Measurements from ENCODE around the gene ARMC5.
"Not testable (repeated sequence)": the region's sequence is repeated elsewhere in the genome, so short reads cannot be mapped to it uniquely, and the experiment has no call there.

ARMC5 gene

DNA sequence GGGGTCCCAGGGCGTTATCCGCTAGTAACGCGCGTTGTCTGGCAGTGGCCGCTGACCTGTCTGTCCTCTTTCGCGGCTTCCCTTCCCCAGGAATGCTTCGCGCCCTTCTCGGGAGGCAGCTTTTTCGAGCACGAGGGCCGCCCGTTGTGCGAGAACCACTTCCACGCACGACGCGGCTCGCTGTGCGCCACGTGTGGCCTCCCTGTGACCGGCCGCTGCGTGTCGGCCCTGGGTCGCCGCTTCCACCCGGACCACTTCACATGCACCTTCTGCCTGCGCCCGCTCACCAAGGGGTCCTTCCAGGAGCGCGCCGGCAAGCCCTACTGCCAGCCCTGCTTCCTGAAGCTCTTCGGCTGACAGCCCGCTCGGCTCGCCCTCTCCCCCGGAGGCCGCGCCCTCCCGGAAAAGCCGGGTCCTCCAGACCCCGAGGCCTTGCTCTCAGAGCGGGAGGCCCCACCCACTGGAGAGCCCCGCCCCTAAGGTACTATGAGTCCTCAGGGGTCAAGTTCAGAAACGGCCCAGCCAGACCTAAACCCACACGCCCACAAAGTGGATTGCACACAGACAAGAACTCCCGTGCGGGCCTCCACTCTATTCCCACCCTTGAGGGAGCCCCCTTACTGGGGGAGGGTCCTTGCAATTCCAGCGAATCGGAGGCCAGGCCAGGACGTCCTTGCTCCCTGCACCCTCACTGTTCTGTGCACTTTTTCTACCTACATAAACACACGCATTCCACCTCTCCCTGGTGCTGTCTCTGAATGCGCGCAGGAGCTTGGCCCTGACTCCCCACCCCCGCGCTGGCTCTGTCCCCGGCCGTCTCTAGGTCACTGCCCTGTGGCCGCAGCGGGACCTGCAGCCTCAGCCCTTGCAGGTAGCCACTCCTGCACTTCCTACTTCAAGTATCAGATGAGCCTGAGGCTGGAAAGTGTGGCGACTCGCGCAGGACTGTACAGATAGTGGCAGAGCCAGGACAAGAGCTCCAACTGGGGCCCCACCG, 18.2 kb downstream of the ARMC5 start:
- DNase-seq (ENCODE audit: low read depth): no peak

DNA sequence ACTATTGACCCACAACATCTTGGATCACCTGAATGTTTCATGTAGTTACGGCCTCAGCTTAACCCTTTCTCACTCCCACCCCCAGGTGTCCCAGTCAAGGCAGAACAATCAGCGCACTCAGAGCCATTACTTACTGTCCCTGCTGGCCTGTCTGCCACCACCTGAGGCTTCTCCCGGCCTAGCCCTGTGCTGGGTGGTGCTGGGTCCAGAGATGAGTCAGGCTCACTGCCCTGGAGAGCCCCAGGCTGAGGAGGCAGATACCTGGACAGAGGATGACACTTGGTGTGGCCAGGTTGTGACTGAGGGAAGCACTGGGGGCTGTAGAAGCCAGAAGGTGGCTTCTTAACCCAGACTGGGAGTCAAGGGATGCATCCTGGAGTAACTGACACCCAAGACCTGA, 19.7 kb downstream of the ARMC5 start:
- DNase-seq (ENCODE audit: low read depth): no peak

DNA sequence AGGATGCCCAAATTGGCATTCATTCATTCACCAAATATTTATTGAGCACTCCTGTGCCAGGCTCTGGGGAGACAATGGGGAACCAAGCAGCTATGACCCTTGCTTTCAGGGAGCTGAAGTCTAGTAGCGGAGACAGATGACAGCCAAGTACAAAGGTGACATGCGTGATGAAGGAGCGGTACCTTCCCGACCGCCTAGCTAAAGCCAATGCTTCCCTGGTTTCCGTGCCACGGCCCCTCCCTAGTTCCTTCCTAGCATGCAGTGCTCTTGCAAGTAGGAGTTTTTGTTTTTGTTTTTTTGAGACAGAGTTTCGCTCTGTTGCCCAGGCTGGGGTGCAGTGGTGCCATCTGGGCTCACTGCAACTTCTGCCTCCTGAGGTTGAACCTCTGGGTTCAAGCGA, 20.4 kb downstream of the ARMC5 start:
- no peak for DNase-seq (ENCODE audit: low read depth)

DNA sequence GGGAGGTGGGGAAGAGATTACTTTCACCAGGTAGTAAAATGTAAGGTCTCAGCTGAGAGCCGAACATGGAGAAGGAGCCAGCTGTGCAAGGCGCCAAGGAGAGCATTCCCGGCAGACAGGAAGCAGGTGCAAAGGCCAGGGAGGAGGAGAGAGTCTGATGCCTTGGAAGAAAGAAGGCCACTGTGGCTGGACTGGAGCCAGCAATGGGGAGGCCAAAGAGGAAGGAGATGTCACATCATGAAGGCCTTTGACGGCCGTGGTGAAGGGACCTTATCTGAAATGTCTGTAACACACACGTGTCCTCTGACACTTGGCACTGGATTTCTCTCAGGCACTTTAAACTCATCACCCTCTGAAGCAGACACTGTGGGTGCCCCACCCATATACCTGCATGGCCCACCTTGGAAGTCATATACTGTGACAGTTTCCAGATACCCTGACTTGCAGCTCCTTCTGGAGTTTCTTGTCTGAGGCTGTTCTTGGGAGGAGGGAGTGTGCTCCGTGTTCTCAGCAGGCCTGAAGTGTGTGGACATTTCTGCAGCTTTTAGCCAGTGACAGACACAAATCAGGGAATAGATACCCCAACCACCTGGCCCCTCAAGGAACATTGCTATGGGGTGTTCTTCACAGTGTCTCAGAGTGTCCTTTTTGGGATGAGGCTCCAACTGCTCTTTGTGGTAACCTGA, 21.7 kb downstream of the ARMC5 start:
- no peak for DNase-seq (ENCODE audit: low read depth)

DNA sequence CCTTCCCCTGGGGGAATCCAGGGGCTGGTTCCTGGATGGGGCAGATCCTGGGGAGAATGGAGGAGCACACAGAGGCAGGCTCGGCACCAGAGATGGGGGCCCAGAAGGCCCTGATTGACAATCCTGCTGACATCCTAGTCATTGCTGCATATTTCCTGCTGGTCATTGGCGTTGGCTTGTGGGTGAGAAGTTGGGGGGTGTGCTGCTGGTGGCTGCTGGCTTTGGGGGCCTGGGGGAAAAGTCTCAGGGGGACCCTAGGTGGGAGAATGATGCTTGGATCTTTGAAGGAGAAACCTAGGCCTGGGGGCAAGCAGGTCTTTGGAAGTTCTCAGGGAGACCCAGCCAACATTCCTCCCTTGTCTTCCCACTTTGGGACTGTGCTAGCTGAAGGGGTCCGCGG, 23.8 kb downstream of the ARMC5 start, which contains the start of gene SLC5A2:
Gene SLC5A2, plus strand, starts transcription at position 43 of the 400 bp plus-strand sequence. Its CDS starts 14 bp downstream, at position 57.
- DNase-seq (ENCODE audit: low read depth): no peak

DNA sequence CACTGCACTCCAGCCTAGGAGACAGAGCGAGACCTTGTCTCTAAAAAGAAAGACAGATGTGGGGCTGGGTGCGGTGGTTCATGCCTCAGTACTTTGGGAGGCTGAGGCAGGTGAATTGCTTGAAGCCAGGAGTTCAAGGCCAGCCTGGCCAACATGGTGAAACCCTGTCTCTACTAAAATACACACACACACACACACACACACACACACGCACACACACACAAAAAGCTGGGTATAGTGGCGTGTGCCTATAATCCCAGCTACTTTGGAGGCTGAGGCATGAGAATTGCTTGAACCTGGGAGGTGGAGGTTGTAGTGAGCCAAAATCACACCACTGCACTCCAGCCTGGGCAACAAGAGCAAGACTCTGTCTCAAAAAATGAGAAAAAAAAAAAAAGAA, 24.7 kb downstream of the ARMC5 start:
- DNase-seq (ENCODE audit: low read depth): not testable (repeated sequence)

DNA sequence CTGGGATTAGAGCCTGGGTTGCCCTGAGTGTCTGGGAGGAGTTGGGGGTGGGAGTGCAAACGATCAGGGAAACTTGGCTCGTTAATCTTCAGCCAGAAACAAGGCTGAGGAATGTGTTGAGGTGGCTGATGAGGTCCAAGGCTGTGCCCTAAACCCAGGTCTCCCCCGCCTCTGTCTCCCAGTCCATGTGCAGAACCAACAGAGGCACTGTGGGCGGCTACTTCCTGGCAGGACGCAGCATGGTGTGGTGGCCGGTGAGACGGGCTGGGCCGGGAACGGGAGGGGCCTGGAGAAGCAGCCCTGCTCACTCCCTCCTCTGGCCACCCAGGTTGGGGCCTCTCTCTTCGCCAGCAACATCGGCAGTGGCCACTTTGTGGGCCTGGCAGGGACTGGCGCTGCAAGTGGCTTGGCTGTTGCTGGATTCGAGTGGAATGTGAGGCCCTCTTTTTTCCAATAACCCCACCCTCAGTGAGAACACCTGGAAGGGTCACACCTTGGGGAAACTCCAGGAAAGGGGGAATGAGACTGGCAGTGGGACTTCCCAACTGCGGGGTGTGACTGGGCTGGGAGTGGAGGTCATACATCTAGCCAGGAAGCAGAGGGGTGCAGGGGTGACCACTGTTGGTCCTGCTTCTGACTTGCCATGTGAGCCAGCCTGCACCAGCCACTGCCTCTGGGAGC, 25.3 kb downstream of the ARMC5 start:
- DNase-seq (ENCODE audit: low read depth): no peak

DNA sequence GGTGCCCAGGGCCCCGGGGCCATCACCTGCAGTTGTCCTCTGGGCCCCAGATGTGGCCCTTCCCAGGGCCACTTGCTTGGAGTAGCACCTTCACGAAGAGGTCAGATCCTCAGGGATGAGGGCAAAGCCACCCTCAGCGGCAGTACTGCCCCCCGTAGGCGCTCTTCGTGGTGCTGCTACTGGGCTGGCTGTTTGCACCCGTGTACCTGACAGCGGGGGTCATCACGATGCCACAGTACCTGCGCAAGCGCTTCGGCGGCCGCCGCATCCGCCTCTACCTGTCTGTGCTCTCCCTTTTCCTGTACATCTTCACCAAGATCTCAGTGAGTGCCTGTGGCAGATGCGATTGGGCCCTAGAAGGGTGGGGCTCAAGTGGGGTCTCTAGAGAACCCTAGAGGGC, 26.3 kb downstream of the ARMC5 start:
- DNase-seq (ENCODE audit: low read depth): no peak

DNA sequence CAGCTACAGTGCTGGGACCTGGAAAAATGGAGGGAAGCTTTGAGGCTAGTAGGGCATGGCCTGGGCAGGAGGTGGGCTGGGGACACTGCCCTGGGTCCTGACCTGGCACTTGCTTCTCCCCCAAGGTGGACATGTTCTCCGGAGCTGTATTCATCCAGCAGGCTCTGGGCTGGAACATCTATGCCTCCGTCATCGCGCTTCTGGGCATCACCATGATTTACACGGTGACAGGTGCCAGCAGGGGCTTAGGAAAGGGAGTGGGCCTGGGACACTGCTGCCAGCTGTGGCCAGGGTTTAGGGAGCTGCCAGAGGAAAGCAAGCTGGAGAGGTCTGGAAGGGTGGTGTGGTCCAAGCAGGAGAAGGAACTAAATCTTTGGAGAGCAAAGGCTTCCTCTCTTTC, 26.7 kb downstream of the ARMC5 start:
- DNase-seq (ENCODE audit: low read depth): no peak

DNA sequence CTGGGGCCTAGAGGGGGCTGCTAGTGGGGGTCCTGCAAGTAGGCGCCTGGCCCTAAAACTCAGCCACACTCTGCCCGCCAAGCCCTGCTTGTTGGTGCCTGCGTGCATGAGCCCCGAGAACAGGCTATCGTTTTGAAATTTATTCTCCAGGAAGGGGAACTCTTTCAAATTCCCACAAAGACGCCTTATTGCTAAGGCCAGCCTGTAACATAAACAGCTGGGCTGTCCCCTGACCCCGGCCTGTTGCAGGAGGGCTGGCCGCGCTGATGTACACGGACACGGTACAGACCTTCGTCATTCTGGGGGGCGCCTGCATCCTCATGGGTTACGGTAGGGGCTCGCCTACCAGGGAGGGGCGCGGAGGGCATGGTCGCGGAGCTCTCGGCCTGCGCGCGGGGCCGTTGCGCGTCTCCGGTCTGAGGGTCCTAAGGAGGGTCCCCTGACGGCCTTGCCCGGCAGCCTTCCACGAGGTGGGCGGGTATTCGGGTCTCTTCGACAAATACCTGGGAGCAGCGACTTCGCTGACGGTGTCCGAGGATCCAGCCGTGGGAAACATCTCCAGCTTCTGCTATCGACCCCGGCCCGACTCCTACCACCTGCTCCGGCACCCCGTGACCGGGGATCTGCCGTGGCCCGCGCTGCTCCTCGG, 27.9 kb downstream of the ARMC5 start:
- DNase-seq (ENCODE audit: low read depth): no peak

DNA sequence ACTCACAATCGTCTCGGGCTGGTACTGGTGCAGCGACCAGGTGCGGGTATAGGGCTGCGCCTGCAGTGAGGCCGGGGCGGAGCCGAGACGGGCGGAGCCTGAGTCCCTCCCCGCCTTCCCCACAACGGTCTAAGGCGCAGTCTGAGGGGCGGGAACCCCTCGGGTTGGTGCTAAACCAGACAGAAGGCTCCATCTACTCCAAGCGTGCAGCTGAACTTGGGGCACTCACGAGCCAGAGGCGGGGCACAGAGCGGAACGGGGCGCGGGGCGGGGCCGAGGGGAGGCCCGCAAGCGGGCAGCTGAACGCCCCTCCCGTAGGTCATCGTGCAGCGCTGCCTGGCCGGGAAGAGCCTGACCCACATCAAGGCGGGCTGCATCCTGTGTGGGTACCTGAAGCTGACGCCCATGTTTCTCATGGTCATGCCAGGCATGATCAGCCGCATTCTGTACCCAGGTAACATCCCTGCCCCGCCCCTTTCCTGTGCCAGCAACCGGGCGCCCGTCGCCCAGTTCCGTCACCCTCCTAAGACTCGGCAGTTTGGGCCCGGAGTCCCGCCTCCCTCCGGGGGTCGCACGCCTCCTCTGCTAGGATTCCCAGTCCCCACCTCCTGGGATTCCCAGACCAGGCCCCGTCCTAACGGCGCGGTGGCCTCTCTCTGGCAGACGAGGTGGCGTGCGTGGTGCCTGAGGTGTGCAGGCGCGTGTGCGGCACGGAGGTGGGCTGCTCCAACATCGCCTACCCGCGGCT, 28.6 kb downstream of the ARMC5 start:
- peak; percentile 71 for DNase-seq (ENCODE audit: low read depth)

DNA sequence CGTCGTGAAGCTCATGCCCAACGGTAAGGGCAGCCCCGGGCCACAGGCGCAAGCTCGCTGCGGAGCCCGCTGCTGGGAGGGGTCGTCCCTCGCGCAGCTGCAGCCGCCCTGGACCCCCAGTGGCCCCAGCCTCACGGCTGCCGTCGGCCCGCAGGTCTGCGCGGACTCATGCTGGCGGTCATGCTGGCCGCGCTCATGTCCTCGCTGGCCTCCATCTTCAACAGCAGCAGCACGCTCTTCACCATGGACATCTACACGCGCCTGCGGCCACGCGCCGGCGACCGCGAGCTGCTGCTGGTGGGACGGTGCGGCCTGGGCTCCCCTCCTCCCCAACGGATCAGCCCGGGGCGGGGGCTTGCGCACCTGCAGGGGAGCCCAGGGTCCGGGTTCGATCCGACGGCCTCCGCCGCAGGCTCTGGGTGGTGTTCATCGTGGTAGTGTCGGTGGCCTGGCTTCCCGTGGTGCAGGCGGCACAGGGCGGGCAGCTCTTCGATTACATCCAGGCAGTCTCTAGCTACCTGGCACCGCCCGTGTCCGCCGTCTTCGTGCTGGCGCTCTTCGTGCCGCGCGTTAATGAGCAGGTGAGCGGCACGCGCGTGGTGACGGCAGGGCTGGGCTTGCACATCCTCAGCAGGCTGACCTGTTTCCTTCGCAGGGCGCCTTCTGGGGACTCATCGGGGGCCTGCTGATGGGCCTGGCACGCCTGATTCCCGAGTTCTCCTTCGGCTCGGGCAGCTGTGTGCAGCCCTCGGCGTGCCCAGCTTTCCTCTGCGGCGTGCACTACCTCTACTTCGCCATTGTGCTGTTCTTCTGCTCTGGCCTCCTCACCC, 29.4 kb downstream of the ARMC5 start:
- DNase-seq (ENCODE audit: low read depth): no peak

DNA sequence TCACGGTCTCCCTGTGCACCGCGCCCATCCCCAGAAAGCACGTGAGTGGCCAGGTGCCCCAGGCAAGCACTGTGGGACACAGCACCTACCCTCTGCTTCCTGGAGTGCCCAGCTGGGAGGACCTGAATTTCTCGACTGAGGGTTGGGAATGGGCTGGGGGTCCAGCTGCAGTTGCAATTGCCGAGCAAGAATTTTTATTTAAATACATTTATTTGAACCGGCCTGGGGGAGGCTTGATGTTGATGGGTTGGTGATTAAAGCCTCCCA, 29.9 kb downstream of the ARMC5 start:
- DNase-seq (ENCODE audit: low read depth): no peak

DNA sequence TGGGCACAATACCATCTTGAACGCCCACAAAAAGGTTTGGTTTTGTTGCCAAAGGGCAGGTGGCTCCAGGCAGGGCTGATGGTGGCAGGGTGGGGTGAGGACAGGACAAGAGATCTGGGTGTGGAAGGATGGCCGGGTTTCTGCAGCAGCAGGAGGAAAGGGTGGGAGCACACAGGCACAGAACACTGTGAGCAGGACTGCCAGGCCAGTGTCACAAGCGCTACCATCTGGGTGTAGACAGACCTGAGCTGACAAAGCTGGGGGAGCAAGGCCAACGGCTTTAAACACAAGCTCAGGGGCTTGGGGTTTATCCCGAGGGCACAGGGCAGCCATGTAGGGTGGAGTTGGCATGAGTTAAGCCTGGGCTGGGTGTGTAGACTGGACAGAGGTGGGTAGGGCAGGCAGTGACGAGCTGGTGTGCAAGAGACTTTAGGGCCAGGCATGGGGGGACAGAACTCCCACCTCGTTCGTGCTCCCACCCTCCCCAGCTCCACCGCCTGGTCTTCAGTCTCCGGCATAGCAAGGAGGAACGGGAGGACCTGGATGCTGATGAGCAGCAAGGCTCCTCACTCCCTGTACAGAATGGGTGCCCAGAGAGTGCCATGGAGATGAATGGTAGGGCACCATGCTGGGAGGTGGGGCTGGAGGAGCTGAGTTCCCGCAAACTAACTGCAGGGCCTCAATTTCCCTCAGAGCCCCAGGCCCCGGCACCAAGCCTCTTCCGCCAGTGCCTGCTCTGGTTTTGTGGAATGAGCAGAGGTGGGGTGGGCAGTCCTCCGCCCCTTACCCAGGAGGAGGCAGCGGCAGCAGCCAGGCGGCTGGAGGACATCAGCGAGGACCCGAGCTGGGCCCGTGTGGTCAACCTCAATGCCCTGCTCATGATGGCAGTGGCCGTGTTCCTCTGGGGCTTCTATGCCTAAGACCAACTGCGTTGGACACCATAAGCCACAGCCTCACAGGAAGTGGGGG, 30.6 kb downstream of the ARMC5 start:
- DNase-seq (ENCODE audit: low read depth): no peak

DNA sequence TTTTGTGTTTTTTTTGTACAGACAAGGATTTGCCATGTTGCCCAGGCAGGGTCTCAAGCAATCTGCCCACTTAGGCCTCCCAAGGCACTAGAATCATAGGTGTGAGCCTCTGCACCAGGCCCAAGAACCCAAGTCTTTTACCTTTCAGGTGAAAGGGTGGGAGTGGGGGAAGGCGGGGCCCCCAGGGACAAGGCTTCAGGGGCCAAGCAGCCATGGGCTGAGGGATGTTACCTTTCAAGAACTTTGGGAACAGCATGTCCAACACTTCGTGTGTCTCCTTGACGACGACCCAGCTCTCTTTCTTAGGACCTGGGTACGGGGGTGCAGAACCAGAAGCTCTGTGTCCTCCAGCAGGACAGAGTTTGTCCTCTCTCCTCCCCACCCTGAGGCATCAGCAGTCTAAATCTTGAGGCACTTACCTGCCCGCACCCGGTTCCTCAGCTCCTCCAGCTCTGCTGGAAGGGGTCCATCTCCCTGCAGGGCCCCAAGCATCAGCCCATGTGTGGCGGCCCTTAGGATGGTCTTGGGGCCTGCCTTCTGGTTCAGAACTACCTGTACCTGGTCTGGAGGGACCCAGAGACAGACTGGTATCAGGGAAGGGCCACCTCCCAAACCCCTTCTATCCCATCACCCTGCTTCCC, 32.6 kb downstream of the ARMC5 start:
- DNase-seq (ENCODE audit: low read depth): no peak

DNA sequence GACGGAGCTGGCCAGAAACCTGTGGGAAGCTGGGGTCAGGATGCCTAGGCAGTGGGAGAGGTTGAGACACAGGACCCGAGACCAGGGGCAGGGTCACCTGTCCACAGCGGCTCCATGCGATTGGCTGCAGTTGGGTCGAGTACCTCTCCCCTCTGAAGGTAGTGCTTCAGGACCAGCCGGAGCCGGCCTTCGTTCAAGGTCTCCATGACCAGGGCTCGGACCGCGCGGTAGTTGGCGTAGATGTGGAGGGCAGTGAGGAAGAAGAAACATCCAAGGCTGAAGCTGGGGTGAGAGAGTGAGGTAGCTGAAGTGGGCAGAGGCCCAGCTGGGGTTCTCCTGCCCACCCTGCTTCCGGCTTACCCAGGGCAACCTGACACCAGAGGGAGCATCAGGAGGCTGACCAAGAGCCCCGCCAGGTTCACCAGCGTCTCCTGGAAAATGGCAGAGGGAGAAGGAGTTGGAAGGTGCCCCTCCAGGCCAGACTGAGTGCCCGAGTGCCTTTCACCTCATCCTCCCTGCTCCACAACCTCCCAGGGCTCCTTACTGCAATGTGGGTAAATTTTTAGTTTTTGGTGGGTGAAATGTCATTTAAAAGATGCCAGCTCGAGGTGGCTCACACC, 34.3 kb downstream of the ARMC5 start:
- no peak for DNase-seq (ENCODE audit: low read depth)

DNA sequence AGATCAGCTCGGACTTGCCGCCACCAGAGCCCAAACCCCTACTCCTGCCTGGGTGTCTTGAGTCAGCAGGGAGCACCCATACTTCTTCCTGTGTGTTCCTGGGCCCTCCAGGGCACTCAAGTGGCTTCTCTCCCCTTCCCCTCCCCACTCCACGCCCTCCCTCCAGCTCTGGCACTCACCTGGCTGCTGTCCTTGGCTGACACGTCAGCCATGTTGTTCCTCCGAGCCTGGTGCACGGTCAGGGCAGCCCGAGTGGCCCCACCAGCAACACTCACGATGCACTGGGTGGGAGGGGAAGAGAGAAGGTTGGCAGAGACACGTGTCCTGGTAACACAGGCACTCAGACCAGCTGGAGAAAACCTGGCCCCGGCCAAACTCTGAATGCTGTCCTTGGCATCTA, 37.4 kb downstream of the ARMC5 start:
- DNase-seq (ENCODE audit: low read depth): no peak

DNA sequence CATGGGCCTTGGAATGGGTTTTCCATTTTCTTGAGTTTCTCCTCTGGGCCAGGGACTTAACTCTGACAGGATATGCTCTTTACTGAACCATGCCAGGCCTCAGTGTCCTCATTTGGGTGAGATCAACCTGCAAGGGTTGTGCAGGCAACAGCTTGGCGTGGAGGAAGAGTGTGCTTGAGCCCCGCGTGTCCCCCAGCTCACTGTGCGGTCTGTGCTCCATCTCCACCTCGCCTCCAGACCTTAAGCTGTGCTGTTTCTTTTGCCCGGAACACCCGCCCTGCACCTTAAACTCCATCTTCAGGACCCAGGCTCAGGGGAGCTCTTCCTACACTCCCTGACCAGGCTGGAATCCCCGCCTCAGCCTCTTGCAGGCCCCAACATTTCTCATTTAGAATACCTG, 39.2 kb downstream of the ARMC5 start:
- no peak for DNase-seq (ENCODE audit: low read depth)
